Activated naive CD4-positive, alpha-beta T cell treated with anti-CD3 and anti-CD28 coated beads, Interleukin-2, amount 50 U/mL, for 72 hours (primary cell): ENCODE results near the gene DNAH2. TPM values are rescaled to one million over a fixed set of nuclear protein-coding genes. Genes with fewer than 3 reads are reported as not detected.
A peak's percentile ranks its signal among the peaks of the same experiment; 100 is the strongest.

Experiments
- ATAC-seq, 2 donors: fragments of 150-1000 bp; cut with Tn5 transposase; 2 replicates each; pipeline ENCODE4 v1.10.0; 2021; ENCODE audit warnings: mild to moderate bottlenecking in 2 of 2, moderate library complexity in 2 of 2
- DNase-seq, 2 donors: peaks; one replicate each; pipeline ENCODE4 v3.0.0; 2021 to 2022; ENCODE audit warnings: low spot score in 2 of 2
- H3K27ac Mint-ChIP-seq, 2 donors: one replicate each; pipeline ENCODE4 v1.8.0; 2022; ENCODE audit warnings: mild to moderate bottlenecking in 2 of 2, mixed read lengths in 2 of 2
- H3K36me3 Mint-ChIP-seq, 2 donors: one replicate each; pipeline ENCODE4 v1.8.0; 2022; ENCODE audit warnings: mixed read lengths in 2 of 2
- H3K9me3 Mint-ChIP-seq, 2 donors: one replicate each; pipeline ENCODE4 v1.8.0; 2022; ENCODE audit warnings: mixed read lengths in 2 of 2
- total RNA-seq, 2 donors: library from RNA; stranded (reverse); gene quantifications; one replicate each; pipeline ENCODE4 v1.2.3, GENCODE V29; 2022

DNAH2 gene
- total RNA-seq, 2 donors from 2014 or later: 0.05 to 0.19 TPM

DNA sequence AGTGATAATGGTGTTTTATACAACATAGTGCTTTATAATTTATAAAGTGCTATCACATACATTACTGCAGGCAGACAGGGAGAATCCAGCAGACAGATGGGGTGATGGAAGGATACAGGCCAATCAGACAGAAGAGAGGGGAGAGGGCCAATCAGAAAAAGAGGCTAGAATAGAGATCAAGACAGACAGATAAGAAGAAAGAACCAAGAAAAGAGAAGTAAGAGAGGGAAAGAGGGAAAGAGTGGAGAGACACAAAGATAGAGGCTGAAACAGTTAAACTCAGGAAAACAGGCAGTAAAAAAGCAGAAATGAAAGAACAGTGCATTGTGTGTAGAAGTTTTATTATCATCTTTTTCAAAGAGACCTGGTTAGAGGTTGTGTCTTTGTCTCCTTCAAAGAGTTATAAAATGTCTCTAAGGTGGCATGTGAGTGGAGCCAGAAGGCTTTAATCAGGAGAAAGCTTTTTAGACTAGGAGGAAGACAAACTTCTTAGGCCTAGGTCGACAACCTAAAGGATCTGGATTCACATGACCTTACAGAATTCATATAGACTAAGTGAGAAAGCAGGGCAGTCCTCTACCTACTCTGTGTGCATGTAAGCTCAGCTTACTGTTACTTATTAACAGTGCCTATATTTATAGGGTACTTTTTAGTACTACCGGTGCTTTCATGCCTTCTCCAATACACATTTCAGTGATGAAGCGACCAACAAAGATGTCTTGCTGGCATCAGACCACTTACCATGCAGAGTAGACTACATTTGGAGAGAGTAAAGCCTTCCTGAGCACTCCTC lies 162.7 kb downstream of the DNAH2 start:
- no peak overlapping the region for H3K27ac Mint-ChIP-seq
- H3K36me3 Mint-ChIP-seq: no peaks in the 10 kb centered on the region
- ATAC-seq: no peak
- no peak for DNase-seq
- H3K9me3 Mint-ChIP-seq: no peaks in the 10 kb centered on the region

DNA sequence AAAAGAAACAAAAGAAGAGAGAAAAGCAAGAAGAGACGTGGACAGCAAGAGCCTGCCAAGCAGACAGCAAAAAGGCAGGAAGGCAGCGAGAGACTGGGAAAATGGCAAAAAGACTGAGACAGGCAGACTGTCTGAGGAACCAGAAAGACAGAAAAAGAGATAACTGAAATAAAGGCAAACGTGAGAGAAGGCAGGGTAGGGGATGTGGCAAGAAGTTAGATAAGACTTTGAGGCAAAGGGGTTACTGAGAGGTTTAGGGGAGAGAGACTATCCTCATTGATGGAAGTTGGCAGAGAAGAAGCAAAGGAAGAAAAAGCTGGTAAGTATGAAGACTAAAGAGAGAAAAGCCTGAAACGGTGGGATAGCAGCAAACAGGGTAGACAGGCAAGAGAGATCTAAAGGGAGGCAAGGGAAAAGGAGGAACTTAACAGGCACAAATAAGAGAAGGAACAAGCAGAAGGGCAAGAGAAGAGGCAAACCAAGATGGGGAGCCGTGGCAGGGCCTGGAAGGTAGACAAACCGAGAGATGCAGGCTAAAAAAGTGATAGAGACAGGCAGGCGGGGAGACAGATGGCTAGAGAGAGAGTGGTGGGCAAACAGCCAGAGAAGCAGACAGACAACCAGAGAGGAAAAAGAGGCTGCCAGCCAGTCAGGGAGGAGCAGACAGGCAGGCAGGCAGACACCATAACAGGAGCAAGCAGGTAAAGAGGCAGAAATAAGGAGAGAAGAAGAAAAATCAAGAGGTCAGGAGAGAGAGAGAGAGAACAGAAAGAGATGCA lies 163.9 kb downstream of the DNAH2 start:
- peaks cover 0 to 7% of the 10 kb centered on the region in 2 donors for H3K36me3 Mint-ChIP-seq
- peak in 1 of 2 donors; percentile 44 for DNase-seq
- H3K27ac Mint-ChIP-seq: no peak overlapping the region
- no peaks in the 10 kb centered on the region for H3K9me3 Mint-ChIP-seq
- no peak for ATAC-seq

GRCh38 chr17:7882068-7882467 lies 164.5 kb downstream of the DNAH2 start:
- DNase-seq (peak in 1 of 2 donors; percentile 35), ATAC-seq (no peak)
- Mint-ChIP-seq H3K9me3 (no peaks in the 10 kb centered on the region), H3K36me3 (peaks cover 0 to 8% of the 10 kb centered on the region in 2 donors), H3K27ac (no peak overlapping the region)

DNA sequence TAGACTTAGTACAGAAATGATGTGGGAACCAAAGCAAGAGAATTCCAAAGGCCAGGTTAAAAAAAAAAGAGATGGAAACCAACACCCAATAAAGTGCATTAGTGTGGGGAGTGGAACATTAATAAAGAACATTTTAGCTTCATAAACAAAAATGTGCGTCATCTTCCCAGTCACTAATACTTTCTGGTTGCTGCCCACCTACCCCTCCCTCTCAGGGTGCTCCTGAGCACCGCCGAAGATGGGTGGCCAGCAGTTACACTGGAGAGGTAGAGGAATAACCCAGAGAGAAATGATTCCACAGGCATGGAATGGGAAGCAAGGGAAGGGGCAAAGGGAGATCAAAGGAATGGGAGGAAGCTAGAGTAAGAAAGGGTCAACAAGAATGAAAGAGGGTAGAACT lies 165.1 kb downstream of the DNAH2 start:
- ATAC-seq: no peak
- Mint-ChIP-seq H3K9me3 (no peaks in the 10 kb centered on the region), H3K27ac (no peak overlapping the region), H3K36me3 (peaks cover 0 to 8% of the 10 kb centered on the region in 2 donors)
- DNase-seq: no peak

Other genes with a start within 250 kb of the DNAH2 start
- gene ZBTB4, start 238.1 kb upstream of the DNAH2 start, total RNA-seq: 10 to 100 TPM; 21.8 to 26.5 TPM
- gene SLC35G6, start 236.3 kb upstream of the DNAH2 start, total RNA-seq: not detected
- 100 to 1,000 TPM; 280 to 333 TPM for gene POLR2A, start 233.4 kb upstream of the DNAH2 start, total RNA-seq
- gene TNFSF12, start 168.7 kb upstream of the DNAH2 start, total RNA-seq: 10 to 100 TPM; 16.4 to 18.9 TPM
- gene TNFSF13, start 159.0 kb upstream of the DNAH2 start, total RNA-seq: 1 to 10 TPM; 4.6 to 6.0 TPM
- gene SENP3, start 155.8 kb upstream of the DNAH2 start, total RNA-seq: 10 to 100 TPM; 42.9 to 46.3 TPM
- 10 to 100 TPM in 1 of 2 donors, 1 to 10 TPM in 1; 7.6 to 12.7 TPM for gene CD68, start 138.1 kb upstream of the DNAH2 start, total RNA-seq
- 10 to 100 TPM; 52.1 to 60.6 TPM for gene MPDU1, start 133.9 kb upstream of the DNAH2 start, total RNA-seq
- gene SOX15, start 127.7 kb upstream of the DNAH2 start, total RNA-seq: under 1 TPM; 0.23 to 0.93 TPM
- gene FXR2, start 102.8 kb upstream of the DNAH2 start, total RNA-seq: 10 to 100 TPM; 34.7 to 66.2 TPM
- gene SAT2, start 89.9 kb upstream of the DNAH2 start, total RNA-seq: 10 to 100 TPM; 24.4 to 49.6 TPM
- under 1 TPM in 1 of 2 donors, not detected in 1; 0.50 TPM for gene SHBG, start 87.6 kb upstream of the DNAH2 start, total RNA-seq
- under 1 TPM in 1 of 2 donors, not detected in 1; 0.25 TPM for gene ATP1B2, start 66.8 kb upstream of the DNAH2 start, total RNA-seq
- gene TP53, start 30.3 kb upstream of the DNAH2 start, total RNA-seq: 100 to 1,000 TPM in 1 of 2 donors, 10 to 100 TPM in 1; 78.4 to 147 TPM
- 10 to 100 TPM; 16.4 to 23.5 TPM for gene WRAP53, start 29.3 kb upstream of the DNAH2 start, total RNA-seq
- not detected for gene EFNB3, start 12.5 kb upstream of the DNAH2 start, total RNA-seq
- 10 to 100 TPM; 34.9 to 41.2 TPM for gene KDM6B, start 116.5 kb downstream of the DNAH2 start, total RNA-seq
- 1 to 10 TPM; 1.3 to 1.8 TPM for gene TMEM88, start 137.3 kb downstream of the DNAH2 start, total RNA-seq
- 100 to 1,000 TPM in 1 of 2 donors, 10 to 100 TPM in 1; 91.4 to 103 TPM for gene NAA38, start 139.8 kb downstream of the DNAH2 start, total RNA-seq
- 10 to 100 TPM in 1 of 2 donors, 1 to 10 TPM in 1; 8.0 to 20.2 TPM for gene CYB5D1, start 140.3 kb downstream of the DNAH2 start, total RNA-seq
- gene CHD3, start 171.0 kb downstream of the DNAH2 start, total RNA-seq: 100 to 1,000 TPM; 182 to 212 TPM
- 1 to 10 TPM; 4.8 to 5.3 TPM for gene RNF227, start 198.5 kb downstream of the DNAH2 start, total RNA-seq
- 10 to 100 TPM in 1 of 2 donors, 1 to 10 TPM in 1; 5.4 to 10.9 TPM for gene KCNAB3, start 212.1 kb downstream of the DNAH2 start, total RNA-seq
- gene TRAPPC1, start 214.2 kb downstream of the DNAH2 start, total RNA-seq: 100 to 1,000 TPM; 190 to 195 TPM
- 100 to 1,000 TPM in 1 of 2 donors, 10 to 100 TPM in 1; 73.3 to 147 TPM for gene CNTROB, start 214.5 kb downstream of the DNAH2 start, total RNA-seq